Neural cell (in vitro differentiated cells): ENCODE data around the gene GSS. TPM values are rescaled to one million over a fixed set of nuclear protein-coding genes. Genes with fewer than 3 reads are reported as not detected.
"Not testable (repeated sequence)": the region's sequence is repeated elsewhere in the genome, so short reads cannot be mapped to it uniquely, and the experiment has no call there.

Experiments used
- H2AFZ ChIP-seq: fragments of 200-600, 300-800 bp; sonication (generic), shearing (Covaris generic); 2 replicates; pipeline ENCODE4 v1.6.0; 2014; ENCODE audit warnings: low read depth, mild to moderate bottlenecking, antibody characterized with exemption, low read length, moderate library complexity
- H3F3A ChIP-seq: fragments of 200-600 bp; shearing (Covaris generic); 2 replicates; pipeline ENCODE4 v1.6.1; 2016; ENCODE audit warnings: mild to moderate bottlenecking, moderate library complexity, mixed read lengths, antibody characterized with exemption, low read length; ENCODE audit not compliant: insufficient read depth, poor library complexity, severe bottlenecking
- H3K27ac ChIP-seq: fragments of 200-600, 300-800 bp; sonication (generic), shearing (Covaris generic); 2 replicates; pipeline ENCODE4 v1.5.1; 2014; ENCODE audit warnings: mild to moderate bottlenecking, low read length, moderate library complexity
- H3K27me3 ChIP-seq: fragments of 300-800, 200-600 bp; sonication (generic), shearing (Covaris generic); 2 replicates; pipeline ENCODE4 v1.6.0; 2014; ENCODE audit warnings: mild to moderate bottlenecking, low read depth, low read length, moderate library complexity; ENCODE audit not compliant: insufficient read depth
- H3K36me3 ChIP-seq: fragments of 300-800, 200-600 bp; sonication (generic), shearing (Covaris generic); 2 replicates; pipeline ENCODE4 v1.5.1; 2014; ENCODE audit warnings: mild to moderate bottlenecking, antibody characterized with exemption, low read length, moderate library complexity; ENCODE audit not compliant: insufficient read depth
- H3K4me2 ChIP-seq: fragments of 300-800, 200-600 bp; sonication (generic), shearing (Covaris generic); 2 replicates; pipeline ENCODE4 v1.6.0; 2014; ENCODE audit warnings: mild to moderate bottlenecking, low read length
- H3K4me3 ChIP-seq: fragments of 300-800, 200-600 bp; sonication (generic), shearing (Covaris generic); 2 replicates; pipeline ENCODE4 v1.5.1; 2014; ENCODE audit warnings: mild to moderate bottlenecking, low read length, moderate library complexity
- H3K79me2 ChIP-seq: fragments of 200-600 bp; shearing (Covaris generic); replicated peaks from 2 replicates; pipeline ENCODE4 v1.6.0; 2014; ENCODE audit warnings: mild to moderate bottlenecking, low read length, moderate library complexity; ENCODE audit not compliant: insufficient read depth
- H3K9ac ChIP-seq: fragments of 300-800, 200-600 bp; sonication (generic), shearing (Covaris generic); 2 replicates; pipeline ENCODE4 v1.6.1; 2016; ENCODE audit warnings: mild to moderate bottlenecking, low read length, mixed read lengths
- H3K9me2 ChIP-seq: fragments of 200-600 bp; shearing (Covaris generic); 2 replicates; pipeline ENCODE4 v1.6.1; 2016; ENCODE audit warnings: mild to moderate bottlenecking, low read length, mixed read lengths; ENCODE audit not compliant: insufficient read depth
- H3K9me3 ChIP-seq: fragments of 200-600, 300-800 bp; sonication (generic), shearing (Covaris generic); 2 replicates; pipeline ENCODE4 v1.6.1; 2016; ENCODE audit warnings: mild to moderate bottlenecking, mixed run types, low read length, moderate library complexity, mixed read lengths
- H4K20me1 ChIP-seq: fragments of 200-600 bp; shearing (Covaris generic); 2 replicates; pipeline ENCODE4 v1.6.1; 2016; ENCODE audit warnings: mild to moderate bottlenecking, mixed run types; ENCODE audit not compliant: insufficient read depth
- CTCF ChIP-seq: fragments of 450-650 bp; IDR thresholded peaks from 2 replicates; pipeline ENCODE4 v1.5.1; 2014; ENCODE audit warnings: antibody characterized with exemption, mild to moderate bottlenecking, moderate library complexity; ENCODE audit not compliant: poor library complexity, severe bottlenecking
- EP300 ChIP-seq: fragments of 450-650 bp; conservative IDR thresholded peaks from 2 replicates; pipeline ENCODE4 v1.6.1; 2014; ENCODE audit warnings: antibody characterized with exemption, mild to moderate bottlenecking, moderate library complexity; ENCODE audit not compliant: poor library complexity, severe bottlenecking
- EZH2 ChIP-seq: fragments of 200-600, 300-800 bp; shearing (Covaris generic), sonication (generic); IDR thresholded peaks from 2 replicates; pipeline ENCODE4 v1.6.1; 2014; ENCODE audit warnings: antibody characterized with exemption, low read length, borderline replicate concordance, mild to moderate bottlenecking; ENCODE audit not compliant: insufficient read depth, poor library complexity, severe bottlenecking
- MXI1 ChIP-seq: fragments of 450-650 bp; conservative IDR thresholded peaks from 2 replicates; pipeline ENCODE4 v1.6.1; 2014; ENCODE audit warnings: antibody characterized with exemption, mild to moderate bottlenecking; ENCODE audit not compliant: poor library complexity, severe bottlenecking
- POLR2AphosphoS5 ChIP-seq: IDR thresholded peaks from 2 replicates; pipeline ENCODE4 v1.6.1; 2012
- RAD21 ChIP-seq: fragments of 450-650 bp; conservative IDR thresholded peaks from 2 replicates; pipeline ENCODE4 v1.6.1; 2014; ENCODE audit warnings: antibody characterized with exemption, mild to moderate bottlenecking, moderate library complexity
- SMC3 ChIP-seq: fragments of 450-650 bp; conservative IDR thresholded peaks from 2 replicates; pipeline ENCODE4 v1.6.1; 2014; ENCODE audit warnings: antibody characterized with exemption, mild to moderate bottlenecking, moderate library complexity; ENCODE audit not compliant: poor library complexity
- TAF1 ChIP-seq: IDR thresholded peaks from 2 replicates; pipeline ENCODE4 v1.6.1; 2012; ENCODE audit warnings: low read depth
- polyA plus RNA-seq: library from polyadenylated mRNA; depleted of rRNA; stranded (reverse); fragments of >200 nt; gene quantifications from 2 replicates; pipeline ENCODE4 v1.2.3, GENCODE V29; 2014
- TF ChIP-seq, protein P1 (sequence below): IDR thresholded peaks from 2 replicates; pipeline ENCODE4 v1.6.1; 2012; ENCODE audit warnings: borderline replicate concordance

The GSS gene
- polyA plus RNA-seq, 1 donor from 2014 or later = 173 TPM

DNA sequence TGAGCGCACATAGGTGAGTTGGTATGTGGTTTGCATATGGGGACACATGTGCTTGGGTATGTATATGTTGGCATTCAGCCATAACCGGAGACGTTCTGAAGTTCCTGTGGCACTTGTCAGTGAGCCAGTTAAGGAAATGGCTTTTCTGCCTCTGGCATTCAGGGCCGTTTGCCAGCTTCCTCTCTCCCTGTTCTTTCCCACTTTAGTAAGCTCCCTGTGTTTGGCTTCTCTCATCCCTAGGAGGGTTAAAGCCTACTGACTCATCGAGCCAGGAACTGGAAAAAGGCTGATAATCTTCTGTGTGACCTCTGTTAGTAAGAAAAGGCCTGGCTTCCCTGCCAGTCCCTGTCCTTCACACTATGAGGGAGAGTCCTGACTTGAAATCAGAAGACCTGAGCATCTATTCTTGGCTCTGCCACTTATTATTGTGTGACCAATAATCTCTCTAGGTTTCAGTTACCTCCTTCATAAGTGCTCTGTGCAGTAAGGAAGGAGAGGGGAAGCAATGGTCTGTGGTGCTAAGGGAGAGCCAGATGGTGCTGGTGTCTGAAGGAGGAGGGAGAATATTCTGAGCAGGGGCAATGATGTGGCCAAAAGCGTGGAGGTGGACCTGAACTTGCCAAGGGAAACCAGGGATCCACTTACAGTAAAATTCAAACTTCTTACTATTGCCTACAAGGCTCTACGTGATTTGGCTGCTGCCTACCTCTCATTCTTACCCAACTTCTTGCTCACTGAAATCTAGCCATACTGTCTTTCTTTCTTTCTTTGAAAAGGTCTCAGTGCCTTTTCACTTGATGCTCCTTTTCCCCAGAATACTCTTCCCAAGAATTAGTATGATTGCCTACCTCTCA is 47.8 kb downstream of the GSS start:
- Histone ChIP-seq H3K9me2 (no peaks in the 10 kb centered on the region), H3K36me3 (no peaks in the 10 kb centered on the region), H3K4me2 (no peak overlapping the region), H2AFZ (no peak overlapping the region), H4K20me1 (no peaks in the 10 kb centered on the region), H3K79me2 (no peaks in the 10 kb centered on the region), H3K9ac (no peak overlapping the region), H3K4me3 (no peak overlapping the region), H3F3A (no peaks in the 10 kb centered on the region), H3K27ac (no peak overlapping the region), H3K27me3 (no peaks in the 10 kb centered on the region), H3K9me3 (no peaks in the 10 kb centered on the region)
- TF ChIP-seq CTCF (no peak), TAF1 (no peak), SMC3 (no peak), EZH2 (no peak), RAD21 (no peak), POLR2AphosphoS5 (no peak), MXI1 (no peak), EP300 (no peak)
- TF ChIP-seq, protein P1, sequence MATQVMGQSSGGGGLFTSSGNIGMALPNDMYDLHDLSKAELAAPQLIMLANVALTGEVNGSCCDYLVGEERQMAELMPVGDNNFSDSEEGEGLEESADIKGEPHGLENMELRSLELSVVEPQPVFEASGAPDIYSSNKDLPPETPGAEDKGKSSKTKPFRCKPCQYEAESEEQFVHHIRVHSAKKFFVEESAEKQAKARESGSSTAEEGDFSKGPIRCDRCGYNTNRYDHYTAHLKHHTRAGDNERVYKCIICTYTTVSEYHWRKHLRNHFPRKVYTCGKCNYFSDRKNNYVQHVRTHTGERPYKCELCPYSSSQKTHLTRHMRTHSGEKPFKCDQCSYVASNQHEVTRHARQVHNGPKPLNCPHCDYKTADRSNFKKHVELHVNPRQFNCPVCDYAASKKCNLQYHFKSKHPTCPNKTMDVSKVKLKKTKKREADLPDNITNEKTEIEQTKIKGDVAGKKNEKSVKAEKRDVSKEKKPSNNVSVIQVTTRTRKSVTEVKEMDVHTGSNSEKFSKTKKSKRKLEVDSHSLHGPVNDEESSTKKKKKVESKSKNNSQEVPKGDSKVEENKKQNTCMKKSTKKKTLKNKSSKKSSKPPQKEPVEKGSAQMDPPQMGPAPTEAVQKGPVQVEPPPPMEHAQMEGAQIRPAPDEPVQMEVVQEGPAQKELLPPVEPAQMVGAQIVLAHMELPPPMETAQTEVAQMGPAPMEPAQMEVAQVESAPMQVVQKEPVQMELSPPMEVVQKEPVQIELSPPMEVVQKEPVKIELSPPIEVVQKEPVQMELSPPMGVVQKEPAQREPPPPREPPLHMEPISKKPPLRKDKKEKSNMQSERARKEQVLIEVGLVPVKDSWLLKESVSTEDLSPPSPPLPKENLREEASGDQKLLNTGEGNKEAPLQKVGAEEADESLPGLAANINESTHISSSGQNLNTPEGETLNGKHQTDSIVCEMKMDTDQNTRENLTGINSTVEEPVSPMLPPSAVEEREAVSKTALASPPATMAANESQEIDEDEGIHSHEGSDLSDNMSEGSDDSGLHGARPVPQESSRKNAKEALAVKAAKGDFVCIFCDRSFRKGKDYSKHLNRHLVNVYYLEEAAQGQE = no peak

DNA sequence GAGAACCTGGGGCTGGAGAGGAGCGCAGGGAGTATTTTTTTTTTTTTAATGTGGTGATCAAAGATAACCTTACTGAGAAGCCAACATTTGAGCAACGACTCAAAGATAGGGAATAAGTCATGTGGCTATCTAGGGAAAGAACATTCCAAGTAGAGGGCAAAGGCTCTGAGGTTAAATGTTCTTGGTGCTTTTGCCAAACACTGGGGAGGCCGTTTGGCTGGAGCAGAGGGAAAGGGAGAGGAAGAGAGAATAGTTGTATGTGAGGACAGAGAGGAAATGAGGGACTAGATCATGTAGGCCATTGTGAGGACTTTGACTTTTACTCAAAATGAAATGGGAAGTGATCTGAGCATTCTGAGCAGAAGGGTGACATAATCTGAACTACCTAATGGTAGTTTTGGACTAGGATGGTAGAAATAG is 51.4 kb downstream of the GSS start:
- H3K27me3 ChIP-seq = no peaks in the 10 kb centered on the region
- TF ChIP-seq EZH2 (no peak), POLR2AphosphoS5 (no peak), EP300 (no peak), MXI1 (no peak)
- H3K36me3 ChIP-seq = no peaks in the 10 kb centered on the region
- no peak overlapping the region for H3K4me3 ChIP-seq
- H3F3A ChIP-seq = no peaks in the 10 kb centered on the region
- no peaks in the 10 kb centered on the region for H3K9me2 ChIP-seq
- H4K20me1 ChIP-seq = no peaks in the 10 kb centered on the region
- H3K9me3 ChIP-seq = no peaks in the 10 kb centered on the region
- H3K9ac ChIP-seq = no peak overlapping the region
- H2AFZ ChIP-seq = no peak overlapping the region
- no peak overlapping the region for H3K27ac ChIP-seq
- no peaks in the 10 kb centered on the region for H3K79me2 ChIP-seq
- H3K4me2 ChIP-seq = no peak overlapping the region

DNA sequence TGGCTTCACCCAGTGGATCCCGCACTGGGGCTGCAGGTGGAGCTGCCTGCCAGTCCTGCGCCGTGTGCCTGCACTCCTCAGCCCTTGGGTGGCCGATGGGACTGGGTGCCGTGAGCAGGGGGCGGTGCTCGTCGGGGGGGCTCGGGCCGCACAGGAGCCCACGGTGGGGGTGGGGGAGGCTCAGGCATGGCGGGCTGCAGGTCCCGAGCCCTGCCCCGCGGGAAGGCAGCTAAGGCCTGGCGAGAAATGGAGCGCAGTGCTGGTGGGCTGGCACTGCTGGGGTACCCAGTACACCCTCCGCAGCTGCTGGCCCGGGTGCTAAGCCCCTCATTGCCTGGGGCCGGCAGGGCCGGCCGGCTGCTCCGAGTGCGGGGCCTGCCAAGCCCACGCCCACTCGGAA is 56.9 kb downstream of the GSS start:
- H3K27me3 ChIP-seq, H3K9me2 ChIP-seq, H4K20me1 ChIP-seq, H3K36me3 ChIP-seq, H3K4me3 ChIP-seq, H3K9ac ChIP-seq, H3K9me3 ChIP-seq, H3K4me2 ChIP-seq, H3K27ac ChIP-seq, H3F3A ChIP-seq, H3K79me2 ChIP-seq, H2AFZ ChIP-seq: not testable (repeated sequence)

- not testable (repeated sequence) for H3K9me2 ChIP-seq, H3K79me2 ChIP-seq, H3K4me3 ChIP-seq, H3K9ac ChIP-seq, H3K27ac ChIP-seq, H3K9me3 ChIP-seq, H3K27me3 ChIP-seq, H3F3A ChIP-seq, H2AFZ ChIP-seq, H3K36me3 ChIP-seq, H3K4me2 ChIP-seq, H4K20me1 ChIP-seq
These were observed 57.5 kb downstream of the GSS start for GRCh38 chr20:34898129-34898528.
